NCI-H2227 (cell line): ENCODE measurements around the gene NLRC4.
"Not testable (repeated sequence)": the region's sequence is repeated elsewhere in the genome, so short reads cannot be mapped to it uniquely, and the experiment has no call there.

Source experiments
- DNase-seq: peaks from one replicate; lab custom pipeline; 2025; ENCODE audit not compliant: unreplicated experiment; lab: John Stamatoyannopoulos, UW

Gene NLRC4

DNA sequence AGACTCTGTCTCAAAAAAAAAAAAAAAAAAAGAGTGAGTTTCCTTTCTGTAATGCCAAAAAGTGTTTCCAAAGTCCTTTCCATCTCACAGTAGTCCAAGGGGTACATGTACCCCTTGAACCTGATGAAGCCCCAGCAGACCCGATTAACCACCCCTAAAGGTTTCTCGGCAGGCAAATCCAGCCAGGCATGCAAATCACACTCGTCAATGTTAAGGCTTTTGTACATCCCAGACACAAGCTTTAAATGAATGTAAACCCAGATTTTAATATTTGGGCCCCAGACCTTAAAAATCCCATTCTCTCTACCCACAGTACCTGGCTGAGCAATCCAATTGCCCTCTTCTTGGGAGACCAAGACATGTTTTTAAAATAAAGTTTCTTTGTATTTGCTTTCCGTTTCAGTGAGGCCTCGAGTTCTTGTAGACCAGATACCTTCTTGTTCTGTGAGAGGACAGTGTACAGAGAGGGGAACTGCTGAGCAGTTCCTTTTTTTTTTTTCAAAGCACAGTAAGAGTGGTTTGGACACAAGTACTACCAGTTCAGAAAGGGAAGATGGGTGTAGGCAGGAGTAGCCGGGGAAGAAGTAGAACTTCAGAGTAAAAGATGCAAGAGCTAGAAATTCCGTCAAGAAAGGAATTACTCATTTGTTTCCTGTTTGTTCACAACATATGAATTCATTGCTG lies at the start of gene NLRC4:
Gene NLRC4, minus strand, starts transcription at position 465 of the 684 bp plus-strand sequence. CDS start 8,111 bp downstream, outside the sequence.
- no peak for DNase-seq

- DNase-seq: no peak
These were observed 45.9 kb upstream of the NLRC4 start for GRCh38 chr2:32310577-32310976.

DNA sequence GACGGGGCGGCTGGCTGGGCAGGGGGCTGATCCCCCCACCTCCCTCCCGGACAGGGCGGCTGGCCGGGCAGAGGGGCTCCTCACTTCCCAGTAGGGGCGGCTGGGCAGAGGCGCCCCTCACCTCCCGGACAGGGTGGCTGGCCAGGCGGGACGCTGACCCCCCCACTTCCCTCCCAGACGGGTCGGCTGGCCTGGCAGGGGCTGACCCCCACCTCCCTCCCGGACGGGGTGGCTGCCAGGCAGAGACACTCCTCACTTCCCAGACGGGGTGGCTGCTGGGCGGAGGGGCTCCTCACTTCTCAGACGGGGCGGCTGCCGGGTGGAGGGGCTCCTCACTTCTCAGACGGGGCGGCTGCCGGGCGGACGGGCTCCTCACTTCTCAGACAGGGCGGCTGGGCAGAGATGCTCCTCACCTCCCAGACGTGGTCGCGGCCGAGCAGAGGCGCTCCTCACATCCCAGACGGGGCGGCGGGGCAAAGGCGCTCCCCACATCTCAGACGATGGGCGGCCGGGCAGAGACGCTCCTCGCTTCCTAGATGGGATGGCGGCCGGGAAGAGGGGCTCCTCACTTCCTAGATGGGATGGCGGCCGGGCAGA lies 29.4 kb upstream of the NLRC4 start:
- DNase-seq: not testable (repeated sequence)

DNA sequence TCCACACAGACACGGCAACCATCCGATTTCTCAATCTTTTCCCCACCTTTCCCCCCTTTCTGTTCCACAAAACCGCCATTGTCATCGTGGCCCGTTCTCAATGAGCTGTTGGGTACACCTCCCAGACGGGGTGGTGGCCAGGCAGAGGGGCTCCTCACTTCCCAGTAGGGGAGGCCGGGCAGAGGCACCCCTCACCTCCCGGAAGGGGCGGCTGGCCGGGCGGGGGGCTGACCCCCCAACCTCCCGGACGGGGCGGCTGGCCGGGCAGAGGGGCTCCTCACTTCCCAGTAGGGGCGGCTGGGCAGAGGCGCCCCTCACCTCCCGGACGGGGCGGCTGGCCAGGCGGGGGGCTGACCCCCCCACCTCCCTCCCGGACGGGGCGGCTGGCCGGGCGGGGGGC lies 28.8 kb upstream of the NLRC4 start:
- not testable (repeated sequence) for DNase-seq

DNA sequence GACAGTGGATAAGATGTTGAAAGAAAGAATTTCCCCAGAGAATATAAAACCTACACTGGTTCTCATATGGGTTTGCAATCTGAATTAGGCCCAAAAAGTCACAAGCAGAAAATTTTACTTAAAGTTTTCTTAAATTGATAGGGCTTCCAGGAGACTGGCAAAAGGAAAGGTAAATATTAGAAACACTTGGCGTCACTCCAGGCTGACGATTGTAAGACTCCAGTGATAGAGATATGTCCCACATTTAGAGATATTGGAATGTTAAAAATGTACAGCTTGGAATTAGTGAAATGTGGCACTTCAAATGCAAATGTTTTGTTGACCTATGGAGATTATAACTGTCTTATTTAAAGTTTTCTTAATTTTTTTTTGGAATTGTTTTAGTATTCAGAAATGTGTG lies 27.1 kb upstream of the NLRC4 start:
- DNase-seq: no peak

DNA sequence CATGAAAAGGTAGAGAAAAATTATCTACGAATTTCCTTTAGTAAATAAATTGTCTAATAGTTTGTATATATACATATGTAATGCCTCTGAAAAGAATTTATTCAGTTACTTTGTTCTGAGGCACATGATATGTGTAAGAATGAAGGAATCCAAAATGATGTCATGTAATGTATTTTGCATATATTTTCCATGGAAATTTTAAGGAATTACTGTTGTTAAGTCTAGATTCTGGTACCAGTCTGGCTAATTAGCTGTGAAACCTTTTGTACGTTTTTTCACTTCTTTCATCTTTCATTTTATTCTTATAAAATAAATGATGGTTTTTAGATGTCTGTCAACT lies 25.3 kb upstream of the NLRC4 start:
- no peak for DNase-seq

DNA sequence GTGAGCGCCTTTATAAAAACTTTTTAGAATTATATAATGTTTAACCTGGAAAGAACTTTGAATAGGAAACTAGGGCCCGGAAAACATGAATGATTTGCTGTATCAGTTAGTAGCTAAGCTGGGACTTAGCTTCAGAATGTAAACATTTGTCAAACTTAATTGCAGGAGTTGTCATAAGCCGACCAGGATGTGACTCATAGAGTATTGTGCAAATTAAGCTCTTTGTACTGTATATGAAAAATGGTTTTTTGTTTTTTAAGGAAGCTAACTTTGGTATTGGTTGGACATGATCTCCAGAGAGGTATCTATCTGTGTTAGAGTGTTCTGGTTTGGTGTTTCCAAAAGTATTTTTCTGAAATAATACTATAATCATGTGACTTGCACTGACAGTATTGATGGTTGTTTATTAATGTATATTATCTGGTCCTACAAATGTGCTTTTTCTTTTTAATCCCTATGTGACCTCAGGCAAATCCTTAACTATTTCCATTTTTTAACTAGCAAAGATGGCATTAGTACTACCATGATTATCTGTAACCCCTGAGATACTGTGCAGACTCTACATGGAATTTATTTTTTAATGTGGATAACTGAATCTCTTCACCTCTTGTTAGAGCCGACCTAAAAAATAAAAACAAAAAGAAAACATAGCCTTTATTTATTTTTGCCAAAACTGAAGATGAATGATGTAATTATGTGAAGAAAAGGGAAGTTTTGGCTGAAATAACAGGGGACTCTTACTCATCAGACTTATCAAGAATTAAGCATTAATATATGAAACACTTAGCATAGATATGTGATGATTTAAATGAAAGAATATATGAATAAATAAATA lies 24.7 kb upstream of the NLRC4 start:
- no peak for DNase-seq

GRCh38 chr2:32284321-32284720 lies 19.6 kb upstream of the NLRC4 start:
- no peak for DNase-seq

DNA sequence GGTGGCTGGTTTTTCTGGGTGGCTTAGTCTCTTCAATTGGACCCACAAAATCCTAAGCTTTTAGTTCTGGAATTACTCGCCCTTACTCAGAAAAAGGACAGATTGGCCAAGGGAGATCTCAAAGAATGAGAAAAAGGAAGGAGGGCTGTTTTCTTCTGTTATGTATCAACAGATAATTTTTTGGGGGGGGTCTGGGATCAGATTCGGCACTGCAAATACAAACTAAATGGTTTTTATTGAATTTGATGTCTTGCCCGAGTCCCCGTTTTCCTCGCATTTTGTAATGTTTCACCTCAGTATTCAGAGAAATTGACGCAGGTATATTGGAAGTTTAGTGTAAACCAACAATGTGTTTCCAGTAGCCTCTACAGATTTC lies 13.8 kb upstream of the NLRC4 start:
- DNase-seq: no peak

GRCh38 chr2:32277674-32278477 lies 13.2 kb upstream of the NLRC4 start, which contains the start of gene YIPF4:
Gene YIPF4 (plus strand): TSS chr2:32277904. CDS start chr2:32278156, 252 bp downstream.
- peak; percentile 94 for DNase-seq

- DNase-seq: no peak
These were observed 12.6 kb upstream of the NLRC4 start for GRCh38 chr2:32277363-32277673.

- not testable (repeated sequence) for DNase-seq
These were observed 11.1 kb upstream of the NLRC4 start for GRCh38 chr2:32275790-32276189.

DNA sequence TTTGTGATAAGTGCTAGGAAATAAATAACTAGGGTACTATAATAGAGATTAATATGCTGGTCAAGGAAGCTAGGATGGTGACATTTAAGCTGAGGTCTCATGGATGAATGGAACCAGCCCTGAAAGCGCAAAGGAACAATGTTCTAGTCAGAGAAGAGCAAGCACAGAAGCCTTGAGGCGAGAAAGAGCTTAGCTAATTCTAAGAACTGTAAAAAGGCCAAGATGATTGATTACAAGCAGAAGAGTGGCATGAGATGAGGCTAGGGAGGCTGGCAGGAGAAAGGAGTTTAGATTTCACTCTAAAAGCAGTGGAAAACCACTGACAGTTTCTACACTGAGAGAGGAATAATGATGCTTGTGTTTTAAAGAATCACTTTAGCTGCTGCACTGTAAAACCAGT lies 9.6 kb upstream of the NLRC4 start:
- DNase-seq: no peak

- no peak for DNase-seq
These were observed 7.6 kb upstream of the NLRC4 start for GRCh38 chr2:32272279-32272678.

DNA sequence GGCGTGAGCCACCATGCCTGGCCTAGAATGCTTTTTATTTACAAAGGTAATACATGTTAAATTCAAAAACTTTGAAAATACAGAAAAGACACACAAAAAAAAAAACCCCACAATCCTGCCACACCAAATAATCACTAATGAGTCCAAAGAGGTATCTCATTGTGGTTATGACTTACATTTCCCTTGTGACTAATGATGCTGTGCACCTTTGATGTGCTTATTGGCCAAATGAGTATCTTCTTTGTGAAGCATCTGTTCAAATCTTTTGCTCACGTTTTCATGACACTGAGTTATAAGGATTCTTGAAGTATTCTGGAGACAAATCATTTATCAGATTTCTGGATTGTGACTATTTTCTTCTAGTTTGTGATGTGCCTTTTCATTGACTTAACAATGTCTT lies 6.4 kb upstream of the NLRC4 start:
- no peak for DNase-seq

DNA sequence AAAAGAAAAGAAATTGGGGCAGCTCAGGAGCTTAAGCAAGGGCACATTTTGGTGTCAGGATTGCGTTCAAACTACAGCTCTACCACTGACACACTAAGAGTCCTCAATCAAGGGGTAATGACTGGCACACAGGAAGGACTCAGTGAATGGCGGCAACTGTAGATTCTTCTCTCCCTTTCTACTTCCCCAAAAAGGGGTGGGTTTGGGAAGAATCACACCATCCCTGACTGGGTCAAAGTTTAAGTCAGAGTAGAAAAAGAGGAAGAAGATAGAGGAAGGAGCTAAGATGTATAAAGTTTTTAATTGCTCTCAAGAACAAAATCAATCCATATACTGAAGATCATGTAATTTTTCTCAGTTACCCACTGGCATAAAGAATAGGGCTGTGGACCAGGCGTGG lies 2.6 kb downstream of the NLRC4 start:
- no peak for DNase-seq

GRCh38 chr2:32260376-32260775 lies 4.3 kb downstream of the NLRC4 start:
- DNase-seq: no peak

DNA sequence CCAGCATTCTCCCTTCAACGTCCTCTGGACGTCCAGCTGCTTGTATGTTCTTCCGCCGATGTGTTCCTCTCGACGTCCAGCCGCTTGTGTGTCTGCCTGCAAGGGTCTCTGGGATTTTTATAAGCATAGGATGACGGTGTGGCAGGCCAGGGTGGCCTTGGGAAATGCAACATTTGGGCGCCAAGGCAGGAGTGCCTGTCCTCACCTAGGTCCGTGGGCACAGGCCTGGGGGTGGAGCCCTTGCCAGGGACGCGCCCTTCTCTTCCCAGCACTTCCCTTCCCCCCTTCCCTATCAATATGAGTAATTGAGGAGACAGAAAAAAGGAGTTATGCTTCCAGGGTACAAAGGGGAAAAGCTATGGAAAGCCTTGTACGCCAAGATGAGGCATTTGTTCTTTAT lies 6.4 kb downstream of the NLRC4 start:
- DNase-seq: no peak

GRCh38 chr2:32250290-32250689 lies 14.4 kb downstream of the NLRC4 start:
- DNase-seq: no peak

DNA sequence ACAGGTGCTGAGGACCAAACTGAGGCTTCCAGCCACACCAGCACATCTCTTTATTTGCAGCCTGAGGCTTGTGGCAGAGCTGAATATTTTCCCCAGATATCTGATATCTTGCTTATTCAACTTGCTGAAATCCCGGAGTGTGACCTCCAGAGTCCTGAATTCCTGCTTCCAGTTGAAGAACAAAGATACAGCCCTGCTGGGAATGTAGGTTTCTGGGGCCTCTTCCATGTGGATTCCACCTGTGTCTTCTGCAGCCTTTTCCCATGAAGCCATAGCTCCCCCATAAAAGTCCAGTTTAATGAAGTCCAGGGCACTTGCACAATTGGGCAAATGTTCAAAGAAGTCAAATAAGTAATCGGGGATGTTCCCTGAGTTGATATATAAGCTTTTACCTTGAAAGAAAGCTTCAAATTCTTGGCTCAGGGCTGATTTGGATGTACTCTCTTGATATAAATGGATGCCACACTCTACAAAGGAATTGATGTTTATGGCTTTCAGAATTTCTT lies 14.9 kb downstream of the NLRC4 start:
- DNase-seq: no peak

GRCh38 chr2:32248299-32248698 lies 16.4 kb downstream of the NLRC4 start:
- no peak for DNase-seq
